Astrocyte of the hippocampus (primary cell): ENCODE data around the gene USP34.
"Not testable (repeated sequence)": the region's sequence is repeated elsewhere in the genome, so short reads cannot be mapped to it uniquely, and the experiment has no call there.

Experiments
- DNase-seq: peaks from one replicate; pipeline ENCODE4 v3.0.0; 2011; ENCODE audit warnings: low read depth, low spot score

Gene USP34

DNA sequence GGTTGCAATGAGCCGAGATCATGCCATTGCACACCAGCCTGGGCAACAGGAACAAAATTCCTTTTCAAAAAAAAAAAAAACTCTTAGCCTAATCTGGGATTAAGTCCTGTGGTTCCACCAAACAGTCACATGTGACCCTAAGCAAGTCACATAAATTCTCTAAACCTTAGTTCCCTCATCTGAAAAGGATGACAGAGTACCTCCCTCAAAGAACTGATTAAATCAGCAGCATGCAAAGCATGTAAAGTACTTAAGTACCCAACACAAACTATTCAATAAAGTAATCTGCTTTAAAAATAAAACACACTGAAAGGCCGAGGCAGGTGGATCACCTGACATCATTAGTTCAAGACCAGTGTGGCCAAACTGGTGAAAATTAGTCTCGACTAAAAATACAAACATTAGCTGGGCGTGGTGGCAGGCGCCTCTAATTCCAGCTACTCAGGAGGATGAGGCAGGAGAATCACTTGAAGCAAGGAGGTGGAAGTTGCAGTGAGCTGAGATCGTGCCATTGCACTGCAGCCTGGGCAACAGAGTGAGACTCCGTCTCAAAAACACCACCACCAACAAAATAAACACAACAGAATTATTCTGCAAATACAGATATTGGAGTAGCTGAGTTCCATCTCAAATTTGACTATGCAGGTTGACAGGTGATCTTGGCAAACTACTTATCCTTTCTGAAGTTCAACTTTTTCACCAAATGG, 7.0 kb downstream of the USP34 start:
- DNase-seq: no peak

DNA sequence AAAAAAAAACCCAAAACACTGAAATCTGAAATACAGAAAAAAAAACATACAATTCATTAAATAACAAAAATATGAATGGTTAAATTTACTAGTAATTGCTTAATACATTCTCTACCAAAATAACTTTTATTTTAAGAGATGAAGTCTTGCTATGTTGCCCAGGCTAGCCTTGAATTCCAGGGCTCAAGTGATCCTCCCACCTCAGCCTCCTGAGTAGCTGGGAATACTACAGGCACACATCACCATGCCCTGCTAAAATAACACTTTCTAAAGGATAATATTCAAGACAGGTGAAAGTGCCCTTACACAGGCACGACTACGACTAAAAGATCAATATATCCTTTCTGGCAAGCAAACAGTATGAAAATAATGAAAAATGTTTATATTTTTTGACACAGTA, 9.5 kb downstream of the USP34 start:
- DNase-seq: no peak

DNA sequence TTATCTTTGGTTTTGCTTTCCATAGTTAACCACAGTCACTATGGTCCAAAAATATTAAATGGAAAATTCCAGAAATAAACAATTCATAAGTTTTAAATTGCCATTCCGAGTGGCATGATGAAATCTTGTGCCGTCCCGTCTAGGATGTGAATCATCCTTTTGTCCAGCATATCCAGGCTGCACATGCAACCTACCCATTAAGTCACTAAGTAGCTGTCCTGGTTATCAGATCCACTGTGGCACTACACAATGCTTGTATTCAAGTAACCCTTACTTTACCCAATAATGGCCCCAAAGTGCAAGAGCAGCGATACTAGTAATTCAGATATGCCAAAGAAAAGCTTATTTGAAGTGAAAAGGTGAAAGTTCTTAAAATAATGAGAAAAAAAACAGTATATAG, 10.7 kb downstream of the USP34 start:
- DNase-seq: peak; percentile 37

DNA sequence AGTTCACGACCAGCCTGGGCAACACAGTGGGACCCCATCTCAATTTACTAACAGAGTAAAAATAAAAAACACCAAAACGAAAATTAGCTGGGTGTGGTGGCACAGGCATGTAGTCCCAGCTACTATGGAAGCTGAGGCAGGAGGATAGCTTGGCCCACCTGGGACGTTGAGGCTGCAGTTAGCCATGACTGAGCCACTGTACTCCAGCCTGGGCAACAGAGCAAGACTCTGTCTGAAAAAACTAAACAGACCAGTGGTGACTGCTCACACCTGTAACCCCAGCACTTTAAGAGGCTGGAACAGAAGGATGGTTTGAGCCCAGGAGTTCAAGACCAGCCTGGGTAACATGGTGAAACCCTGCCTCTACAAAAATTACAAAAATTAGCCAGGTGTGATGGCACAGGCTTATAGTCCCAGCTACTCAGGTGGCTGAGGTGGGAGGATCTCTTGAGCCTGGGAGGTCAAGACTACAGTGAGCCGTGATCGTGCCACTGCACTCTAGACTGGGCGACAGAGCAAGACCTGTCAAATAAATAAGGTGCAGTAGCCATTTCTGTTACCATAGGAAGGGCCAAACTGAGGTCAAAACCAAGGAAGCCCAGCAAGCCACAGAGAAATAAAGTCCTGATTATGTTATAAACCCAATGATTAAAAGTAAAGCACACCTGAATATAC, 14.0 kb downstream of the USP34 start:
- no peak for DNase-seq

DNA sequence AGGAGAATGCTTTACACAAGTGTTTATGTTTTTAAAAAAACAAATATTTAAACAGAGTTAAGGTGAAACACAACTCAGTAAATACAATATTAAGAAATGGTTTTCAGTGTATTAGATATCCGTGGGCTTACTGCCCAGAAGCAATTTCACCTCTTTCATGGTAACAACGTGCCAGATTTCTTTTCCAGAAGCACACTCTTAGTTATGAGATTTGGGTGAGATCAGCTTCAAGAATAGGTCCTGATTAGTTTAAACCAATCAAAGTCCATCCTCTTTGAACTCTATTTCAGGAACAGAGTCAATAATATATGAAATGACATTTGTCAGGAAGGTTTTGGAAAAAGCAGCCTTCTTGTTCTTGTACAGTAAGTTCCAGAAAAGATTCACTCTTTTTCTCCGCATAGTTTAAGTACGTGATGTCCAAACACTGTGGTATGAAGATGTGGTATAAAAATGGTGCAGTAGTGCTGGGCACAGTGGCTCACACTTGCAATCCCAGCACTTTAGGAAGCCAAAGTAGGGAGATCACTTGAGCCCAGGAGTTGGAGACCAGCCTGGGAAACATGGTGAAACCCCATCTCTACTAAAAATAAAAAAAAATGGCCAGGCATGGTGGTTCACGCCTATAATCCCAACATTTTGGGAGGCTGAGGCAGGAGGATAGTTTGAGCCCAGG, 14.7 kb downstream of the USP34 start:
- no peak for DNase-seq

DNA sequence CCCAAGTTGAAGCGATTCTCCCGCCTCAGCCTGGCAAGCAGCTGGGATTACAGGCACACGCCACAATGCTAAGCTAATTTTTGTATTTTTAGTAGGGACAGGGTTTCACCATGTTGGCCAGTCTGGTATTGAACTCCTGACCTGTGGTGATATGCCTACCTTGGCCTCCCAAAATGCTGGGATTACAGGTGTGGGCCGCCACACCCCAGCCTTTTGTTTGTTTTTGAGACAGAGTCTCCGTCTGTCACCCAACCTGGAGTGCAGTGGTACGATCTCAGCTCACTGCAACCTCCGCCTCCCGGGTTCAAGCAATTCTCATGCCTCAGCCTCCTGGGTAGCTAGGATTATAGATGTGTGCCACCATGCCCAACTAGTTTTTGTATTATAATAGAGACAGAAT, 15.9 kb downstream of the USP34 start:
- DNase-seq: not testable (repeated sequence)

DNA sequence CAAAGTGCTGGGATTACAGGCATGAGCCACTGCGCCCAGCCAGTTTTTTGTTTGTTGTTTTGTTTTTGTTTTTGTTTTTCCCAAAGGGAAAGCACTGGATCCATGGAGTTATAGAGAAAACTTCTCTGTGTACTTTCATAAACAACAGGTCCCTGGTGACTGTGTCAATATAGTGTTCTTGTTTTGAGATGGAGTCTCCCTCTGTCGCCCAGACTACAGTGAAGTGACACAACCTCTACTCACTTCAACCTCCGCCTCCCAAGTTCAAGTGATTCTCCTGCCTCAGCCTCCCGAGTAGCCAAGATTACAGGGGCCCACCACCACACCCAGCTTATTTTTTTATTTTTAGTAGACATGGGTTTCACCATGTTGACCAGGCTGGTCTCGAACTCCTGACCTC, 16.5 kb downstream of the USP34 start:
- DNase-seq: no peak

DNA sequence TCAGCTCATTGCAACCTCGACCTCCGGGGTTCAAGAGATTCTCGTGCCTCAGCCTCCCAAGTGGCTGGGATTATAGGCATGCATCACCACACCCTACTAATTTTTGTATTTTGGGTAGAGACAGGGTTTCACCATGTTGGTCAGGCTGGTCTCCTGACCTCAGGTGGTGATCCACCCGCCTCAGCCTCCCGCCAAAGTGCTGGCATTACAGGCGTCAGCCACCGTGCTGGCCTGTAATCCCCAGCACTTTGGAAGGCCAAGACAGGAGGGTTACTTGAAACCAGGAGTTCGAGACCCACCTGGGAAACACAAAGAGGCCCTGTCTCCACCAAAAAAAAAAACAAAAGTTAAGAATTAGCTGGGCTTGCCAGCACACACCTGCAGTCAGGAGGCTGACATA, 18.5 kb downstream of the USP34 start:
- no peak for DNase-seq

DNA sequence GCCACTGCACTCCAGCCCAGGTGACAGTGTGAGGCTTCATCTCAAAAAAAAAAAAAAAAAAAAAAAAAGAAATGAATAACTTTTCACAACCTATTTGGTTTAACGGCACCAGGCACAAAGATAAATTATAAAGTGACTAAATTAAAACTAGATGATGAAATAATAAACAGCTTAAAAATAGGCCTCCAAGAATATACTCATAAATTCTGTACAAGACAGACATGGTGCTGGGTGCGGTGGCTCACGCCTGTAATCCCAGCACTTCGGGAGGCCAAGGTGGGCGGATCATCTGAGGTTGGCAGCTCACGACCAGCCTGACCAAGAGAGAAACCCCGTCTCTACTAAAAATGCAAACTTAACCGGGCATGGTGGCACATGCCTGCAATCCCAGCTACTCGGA, 19.7 kb downstream of the USP34 start:
- no peak for DNase-seq

DNA sequence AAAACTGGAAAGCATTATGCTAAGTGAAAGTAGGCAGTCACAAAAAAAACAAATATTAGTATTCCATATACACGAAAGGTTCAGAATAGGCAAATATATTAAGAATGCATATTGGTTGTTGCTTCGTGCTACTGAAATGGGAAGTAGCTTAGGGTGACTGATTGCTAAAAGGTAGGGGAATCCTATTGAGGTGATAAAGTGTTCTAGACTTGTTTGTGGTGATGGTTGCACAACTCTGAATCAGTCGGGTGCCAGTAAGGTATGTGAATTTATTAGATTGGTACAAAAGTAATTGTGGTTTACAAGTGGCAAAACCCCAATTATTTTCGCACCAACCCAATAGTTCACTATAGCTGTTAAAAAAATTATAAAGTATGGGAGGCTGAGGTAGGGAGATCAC, 20.7 kb downstream of the USP34 start:
- DNase-seq: no peak

DNA sequence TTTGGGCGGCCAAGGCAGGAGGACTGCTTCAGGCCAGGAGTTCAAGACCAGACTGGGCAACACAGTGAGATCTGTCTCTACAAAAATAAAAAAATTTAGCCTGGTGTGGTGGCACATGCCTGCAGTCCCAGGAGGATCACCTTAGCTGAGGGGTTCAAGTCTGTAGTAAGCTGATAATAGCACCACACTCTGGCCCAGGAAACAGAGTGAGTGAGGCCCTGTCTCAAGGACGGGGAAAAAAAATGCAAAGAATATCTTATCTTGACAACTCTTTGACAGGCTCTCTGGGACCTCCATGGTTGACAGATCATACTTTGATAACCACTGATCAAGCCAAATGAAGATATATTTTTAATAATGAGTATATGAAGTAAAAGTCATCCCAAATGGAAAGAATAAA, 22.7 kb downstream of the USP34 start:
- DNase-seq: no peak

DNA sequence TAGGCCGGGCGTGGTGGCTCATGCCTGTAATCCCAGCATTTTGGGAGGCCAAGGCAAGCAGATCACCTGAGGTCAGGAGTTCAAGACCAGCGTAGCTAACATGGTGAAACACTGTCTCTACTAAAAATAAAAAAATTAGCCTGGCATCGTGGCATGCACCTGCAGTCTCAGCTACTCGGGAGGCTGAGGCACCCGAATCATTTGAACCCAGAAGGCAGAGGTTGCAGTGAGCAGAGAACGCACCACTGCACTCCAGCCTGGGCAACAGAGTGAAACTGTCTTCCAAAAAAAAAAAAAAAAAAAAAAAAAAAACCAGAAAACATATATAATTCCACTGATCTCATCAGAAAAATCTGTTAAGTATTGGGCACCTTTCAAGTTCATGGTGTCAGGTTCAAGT, 23.9 kb downstream of the USP34 start:
- not testable (repeated sequence) for DNase-seq

DNA sequence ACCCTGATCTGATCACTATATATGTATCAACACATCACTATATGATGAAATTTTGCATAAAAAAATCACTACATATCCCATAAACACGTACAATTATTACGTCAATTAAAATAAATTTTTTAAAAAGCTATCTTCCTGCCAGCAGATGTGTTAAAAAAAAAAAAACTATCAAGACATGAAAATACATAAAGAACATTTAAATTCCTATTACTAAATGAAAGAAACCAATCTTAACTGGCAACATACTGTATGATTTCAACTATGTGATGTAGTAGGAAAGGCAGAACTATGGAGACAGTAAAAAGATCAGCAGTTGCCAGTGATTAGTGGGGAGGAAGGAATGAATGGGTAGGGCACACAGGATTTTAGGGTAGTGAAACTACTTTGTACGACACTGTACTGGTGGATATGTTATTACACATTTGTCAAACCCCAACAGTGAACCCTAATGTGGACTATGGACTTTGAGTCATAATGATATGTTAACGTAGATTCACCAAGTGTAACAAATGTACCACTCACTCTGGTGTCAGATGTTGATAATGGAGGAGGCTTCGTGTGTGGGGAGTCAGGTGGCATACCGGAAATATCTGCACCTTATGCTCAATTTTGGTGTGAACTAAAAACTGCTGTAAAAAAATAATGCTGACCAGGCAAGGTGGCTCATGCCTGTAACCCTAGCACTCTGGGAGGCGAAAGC, 27.4 kb downstream of the USP34 start:
- DNase-seq: no peak

DNA sequence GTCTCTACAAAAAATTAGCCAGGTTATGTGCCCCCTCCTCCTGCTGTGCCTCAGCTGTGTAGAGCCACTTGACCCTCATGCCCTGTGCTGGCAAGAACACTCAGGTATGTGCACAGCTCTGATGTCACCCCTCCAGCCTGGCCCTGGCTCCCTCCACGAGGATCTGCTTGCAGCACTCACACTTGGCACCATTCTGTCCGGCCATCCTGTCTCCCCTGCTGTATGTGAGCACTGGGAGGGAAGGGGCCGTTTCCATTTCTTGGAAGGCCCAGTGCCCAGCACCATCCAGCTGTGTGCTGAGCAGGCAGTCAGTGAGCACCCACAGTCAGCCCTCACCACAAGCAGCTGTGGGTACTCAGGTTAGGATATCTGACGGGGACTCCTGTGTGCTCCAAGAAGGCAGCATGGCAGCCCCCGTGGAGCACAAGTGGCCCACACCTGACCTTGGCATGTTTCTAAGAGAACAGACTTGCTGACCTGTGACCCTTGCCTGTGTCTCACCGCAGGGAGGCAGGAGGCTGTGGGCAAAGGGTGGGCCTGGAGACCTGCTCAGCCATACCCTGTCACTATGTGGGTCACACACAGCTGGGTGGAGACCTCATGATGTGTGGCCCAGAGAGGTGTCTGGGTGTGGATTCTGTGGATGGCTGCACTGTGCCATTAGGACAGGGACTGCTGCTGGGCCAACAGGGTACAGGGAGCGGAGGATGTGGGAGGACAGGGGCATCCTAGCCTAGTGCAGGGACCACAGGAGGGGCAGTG, 31.5 kb downstream of the USP34 start:
- DNase-seq: no peak

DNA sequence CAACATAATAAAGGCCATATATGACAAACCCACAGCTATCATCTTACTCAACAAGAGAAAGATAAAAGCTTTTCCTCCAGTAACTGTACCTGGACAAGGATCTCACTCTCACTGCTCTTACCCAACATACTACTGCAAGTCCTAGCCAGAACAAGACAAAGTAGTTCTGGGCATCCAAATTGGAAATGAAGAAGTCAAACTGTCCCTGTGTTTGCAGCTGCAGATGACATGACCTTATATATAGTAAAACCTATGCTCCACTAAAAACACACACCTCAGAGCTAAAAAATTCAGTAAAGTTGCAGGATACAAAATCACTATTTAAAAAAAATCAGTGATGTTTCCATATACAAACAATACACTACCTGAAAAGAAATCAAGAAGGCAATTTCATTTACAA, 32.2 kb downstream of the USP34 start:
- no peak for DNase-seq

DNA sequence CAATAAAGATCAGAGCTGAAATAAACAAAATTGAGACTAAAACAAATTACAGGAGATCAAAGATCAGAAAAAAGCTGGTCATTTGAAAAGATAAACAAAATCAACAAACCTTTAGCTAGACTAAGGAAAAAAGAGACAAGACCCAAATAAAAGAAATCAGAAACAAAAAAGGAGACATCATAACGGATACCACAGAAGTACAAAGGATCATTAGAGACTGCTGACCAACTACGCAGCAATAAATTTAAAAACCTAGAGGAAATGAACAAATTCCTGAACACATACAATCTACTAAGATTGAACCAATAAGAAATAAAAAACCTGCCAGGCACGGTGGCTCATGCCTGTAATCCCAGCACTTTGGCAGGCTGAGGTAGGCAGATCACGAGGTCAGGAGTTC, 33.7 kb downstream of the USP34 start:
- no peak for DNase-seq

DNA sequence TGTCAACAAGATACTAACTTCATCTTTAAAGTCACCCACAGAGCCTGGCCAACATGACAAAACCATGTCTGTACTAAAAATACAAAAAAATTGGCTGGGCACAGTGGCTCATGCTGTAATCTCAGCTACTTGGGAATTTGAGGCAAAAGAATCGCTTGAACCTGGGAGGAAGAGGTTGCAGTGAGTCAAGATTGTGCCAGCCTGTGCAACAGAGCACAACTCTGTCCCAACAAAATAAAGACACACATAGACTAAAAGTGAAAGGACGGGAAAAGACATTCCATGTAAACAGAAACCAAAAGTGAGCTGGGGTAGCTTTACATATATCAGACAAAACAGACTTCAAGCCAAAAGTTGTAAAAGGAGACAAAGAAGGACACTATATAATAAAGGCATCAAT, 34.8 kb downstream of the USP34 start:
- no peak for DNase-seq

DNA sequence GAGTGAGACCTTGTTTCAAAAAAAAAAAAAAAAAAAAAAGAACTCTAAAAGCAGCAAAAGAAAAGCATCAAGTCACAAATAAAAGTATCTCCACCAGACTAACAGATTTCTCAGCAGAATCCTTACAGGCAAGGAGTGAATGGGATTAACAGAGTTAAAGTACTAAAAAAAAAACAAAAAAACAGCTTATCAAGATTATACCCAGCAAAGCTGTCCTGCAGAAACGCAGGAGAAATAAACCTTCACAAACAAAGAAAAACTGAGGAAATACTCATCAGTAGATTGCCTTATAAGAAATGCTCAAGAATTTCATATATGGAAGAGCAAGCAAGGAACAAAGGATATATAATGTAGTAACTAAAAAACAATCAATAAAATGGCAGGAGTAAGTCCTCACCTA, 35.6 kb downstream of the USP34 start:
- no peak for DNase-seq

DNA sequence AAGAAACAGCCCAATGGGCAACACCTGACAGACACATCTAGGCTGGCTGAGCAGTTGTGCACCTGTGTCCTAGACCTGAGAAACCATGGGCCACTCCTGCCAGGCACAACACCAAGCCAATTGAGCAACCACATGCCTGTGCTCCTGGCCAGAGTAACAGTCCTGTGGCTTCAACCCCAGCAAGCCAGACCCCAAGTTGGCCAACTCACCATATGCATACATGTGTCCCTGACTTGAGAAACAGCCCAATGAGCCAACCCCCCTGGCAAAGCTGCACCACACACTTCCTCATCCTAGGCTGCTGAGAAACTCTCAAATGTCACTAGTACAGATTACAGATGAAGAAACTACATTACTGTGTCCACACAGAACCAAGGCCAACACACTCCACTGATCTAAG, 36.6 kb downstream of the USP34 start:
- DNase-seq: no peak

DNA sequence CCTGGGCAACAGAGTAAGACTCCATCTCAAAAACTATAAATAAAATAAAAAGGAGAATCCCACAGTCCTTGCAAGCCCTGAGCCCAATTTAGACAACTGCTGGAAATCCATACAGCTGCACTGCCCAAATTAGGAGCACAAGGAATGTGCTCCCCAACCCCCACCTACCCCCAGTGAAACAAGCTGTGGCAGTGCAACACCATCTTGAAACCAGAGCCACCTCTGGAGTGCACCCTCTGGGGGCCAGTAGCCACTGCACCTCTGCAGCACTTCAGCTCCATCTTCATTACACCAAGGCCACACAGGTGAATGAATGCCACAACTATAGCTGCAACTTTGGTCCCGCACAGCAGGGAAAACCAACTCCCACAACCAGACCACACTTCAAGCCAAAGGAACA, 37.3 kb downstream of the USP34 start:
- DNase-seq: no peak

DNA sequence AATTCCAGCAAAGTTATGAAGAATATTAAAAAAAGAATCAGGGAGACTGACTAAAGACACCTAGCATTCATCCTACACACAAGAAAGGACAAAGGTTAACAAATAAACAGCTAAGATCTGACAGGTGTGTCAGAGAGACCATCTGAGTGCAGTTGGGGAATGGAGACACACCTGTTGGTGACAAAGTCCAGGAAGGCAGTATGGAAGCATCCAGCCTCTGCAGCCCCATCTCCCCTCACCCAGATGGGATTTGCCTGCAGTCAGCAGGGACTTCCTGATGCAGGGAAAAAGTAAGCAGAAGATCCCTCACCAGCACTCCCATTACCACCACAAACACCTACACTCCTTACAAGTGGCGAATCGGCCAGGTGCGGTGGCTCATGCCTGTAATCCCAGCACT, 37.9 kb downstream of the USP34 start:
- DNase-seq: no peak

DNA sequence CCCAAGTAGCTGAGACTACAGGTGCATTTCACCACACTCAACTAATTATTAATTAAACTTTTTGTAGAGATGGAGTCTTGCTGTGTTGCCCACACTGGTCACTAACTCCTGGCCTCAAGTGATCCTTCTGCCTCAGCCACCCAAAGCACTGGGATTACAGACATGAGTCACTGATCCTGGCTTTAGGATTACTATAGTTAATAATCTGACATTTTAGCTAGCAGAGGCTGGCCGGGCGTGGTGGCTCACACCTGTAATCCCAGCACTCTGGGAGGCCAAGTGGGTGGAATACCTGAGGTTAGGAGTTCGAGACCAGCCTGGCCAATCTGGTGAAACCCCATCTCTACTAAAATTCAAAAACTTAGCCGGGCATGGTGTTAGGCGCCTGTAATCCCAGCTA, 39.5 kb downstream of the USP34 start:
- DNase-seq: no peak
